DLD1 (cell line): ENCODE data around the gene TNFAIP8.

Experiments
- in situ Hi-C: cut with HindIII; loops from 2 replicates; pipeline ENCODE4 v1.10.0; 2017; ENCODE audit warnings: low sequenced_read_pairs

TNFAIP8 gene

GRCh38 chr5:119328753-119329602, 26.8 kb upstream of the TNFAIP8 start:
- in situ Hi-C loops, result no loop called here

DNA sequence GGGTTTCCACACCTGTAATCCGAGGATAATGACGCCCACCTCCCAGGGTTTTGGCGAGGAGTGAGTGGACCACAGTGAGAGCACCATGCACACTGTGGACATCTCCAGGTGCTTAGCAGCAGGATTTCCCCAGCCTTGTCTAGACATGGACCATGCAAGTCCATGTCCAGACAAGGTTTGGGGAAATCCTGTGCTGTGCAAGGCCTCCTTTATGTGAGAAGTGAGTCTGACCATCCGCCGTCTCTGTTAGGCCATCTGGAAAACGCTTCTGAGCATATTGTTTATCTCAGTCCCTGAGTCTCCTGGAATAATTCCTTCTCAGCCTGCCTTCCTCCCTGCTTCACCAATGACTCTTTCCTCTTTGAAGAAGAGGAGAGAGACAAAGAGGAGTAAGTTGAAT, 26.2 kb upstream of the TNFAIP8 start:
- in situ Hi-C loops, result no loop called here

GRCh38 chr5:119330367-119331183, 25.2 kb upstream of the TNFAIP8 start:
- in situ Hi-C loops, result no loop called here

- in situ Hi-C loops, result no loop called here
Observed at GRCh38 chr5:119331566-119332095, 24.2 kb upstream of the TNFAIP8 start.

GRCh38 chr5:119332208-119332607, 23.6 kb upstream of the TNFAIP8 start:
- in situ Hi-C loops, result no loop called here

DNA sequence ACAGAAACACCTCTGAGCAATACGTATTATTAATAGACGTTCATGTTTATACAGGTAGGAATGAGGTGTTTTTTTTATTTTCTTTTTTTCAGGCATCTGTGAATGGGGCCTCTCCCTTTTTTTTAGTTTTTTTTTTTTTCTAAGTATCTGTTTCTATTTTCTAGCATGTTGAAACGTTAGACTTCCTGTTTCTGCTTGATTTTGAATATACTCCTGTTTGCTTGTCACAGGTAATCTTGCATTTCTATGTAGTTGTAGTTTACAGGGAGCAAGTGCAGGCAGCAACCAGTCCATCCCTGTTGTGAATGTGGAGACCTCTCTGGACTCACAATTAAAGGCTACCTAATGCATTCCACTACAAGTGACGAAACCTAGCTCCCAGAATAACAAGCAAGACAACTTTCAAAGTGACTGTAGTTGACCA, 22.8 kb upstream of the TNFAIP8 start:
- in situ Hi-C loops, result no loop called here

- in situ Hi-C loops, result no loop called here
Observed at GRCh38 chr5:119333421-119333851, 22.4 kb upstream of the TNFAIP8 start.

- in situ Hi-C loops, result no loop called here
Observed at GRCh38 chr5:119335261-119335677, 20.6 kb upstream of the TNFAIP8 start.

DNA sequence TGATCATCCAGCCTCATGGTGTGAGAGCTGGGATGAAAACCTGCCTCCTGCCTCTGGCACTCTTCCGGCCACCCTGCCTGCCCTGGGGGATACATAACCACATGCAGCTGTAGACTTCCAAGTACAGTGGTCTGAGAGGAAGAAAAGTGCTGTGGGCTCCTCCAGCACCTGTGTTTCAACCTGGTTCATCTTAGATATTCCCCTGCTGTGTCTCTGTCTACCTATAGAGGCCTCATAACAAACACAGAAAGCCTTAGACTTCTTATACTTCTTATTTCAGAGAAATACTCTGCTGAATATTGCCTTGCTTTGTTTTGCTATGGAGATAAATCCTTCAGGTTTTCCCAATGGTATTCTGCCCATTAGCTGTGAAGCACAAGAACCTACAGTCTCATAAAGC, 19.6 kb upstream of the TNFAIP8 start:
- in situ Hi-C loops, result no loop called here

DNA sequence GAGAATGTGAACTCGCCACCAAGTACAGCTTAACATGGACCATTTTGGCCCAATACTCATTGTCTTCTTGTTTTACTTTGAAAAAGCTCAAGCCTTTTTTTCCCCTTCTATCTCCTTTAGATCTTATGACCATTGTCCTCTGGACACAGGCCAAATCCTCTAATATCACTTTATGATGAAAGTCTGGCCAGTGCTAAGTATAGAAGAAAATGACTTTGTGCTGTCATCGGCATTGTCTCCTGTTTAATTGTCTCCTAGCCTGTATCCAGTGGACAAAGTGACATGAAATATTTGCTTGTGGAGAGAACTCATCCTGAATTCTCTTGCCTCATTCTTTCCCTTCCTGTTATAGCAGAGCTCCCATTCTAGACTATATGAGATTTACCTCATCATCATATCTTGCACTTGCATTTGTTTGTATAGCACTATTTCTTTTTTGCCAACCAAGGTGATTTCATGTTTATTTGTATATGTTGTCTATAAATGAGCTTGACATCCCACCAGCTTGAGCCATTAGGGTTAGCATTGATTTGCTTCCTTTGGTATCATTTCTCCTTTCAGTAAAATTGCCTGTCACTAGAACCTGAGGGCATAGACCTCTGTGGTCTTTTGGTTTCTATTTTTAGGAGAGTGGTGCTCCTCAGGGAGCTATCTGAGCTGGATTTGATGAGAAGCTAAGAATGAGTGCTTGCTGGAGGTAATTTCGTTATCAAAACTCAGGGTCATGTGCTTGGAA, 18.8 kb upstream of the TNFAIP8 start:
- in situ Hi-C loops, result no loop called here

DNA sequence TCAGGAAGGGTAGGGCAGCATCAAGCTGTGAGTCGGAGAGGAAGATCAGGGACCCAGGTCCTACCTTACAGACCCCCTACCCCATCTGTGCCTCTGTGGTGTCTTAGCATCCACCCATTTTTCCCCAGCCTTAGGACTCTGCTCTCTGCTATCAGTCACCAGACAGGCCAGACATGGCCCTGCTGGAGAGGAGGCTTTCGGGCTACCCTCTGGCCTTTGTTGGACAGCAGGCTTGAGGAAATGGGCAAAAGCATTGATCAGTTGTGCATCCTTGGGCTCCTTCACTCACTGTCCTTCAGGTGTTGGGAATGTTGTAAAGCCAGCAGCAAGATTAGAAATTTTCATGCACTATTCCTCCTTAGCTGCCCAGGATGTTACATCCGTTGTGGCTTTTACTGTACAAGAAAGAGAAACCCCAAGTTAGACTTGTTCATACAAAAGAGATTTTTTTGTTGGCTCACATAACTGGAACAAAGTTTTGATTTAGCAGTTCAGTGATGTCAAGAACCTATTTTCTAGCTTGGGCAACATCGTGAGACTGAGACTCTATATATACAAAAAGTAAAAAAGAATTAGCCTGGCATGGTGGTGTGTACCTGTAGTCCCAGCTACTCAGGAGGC, 17.4 kb upstream of the TNFAIP8 start:
- in situ Hi-C loops, result no loop called here

- in situ Hi-C loops, result no loop called here
Observed at GRCh38 chr5:119339344-119339743, 16.5 kb upstream of the TNFAIP8 start.

- in situ Hi-C loops, result no loop called here
Observed at GRCh38 chr5:119339965-119340364, 15.9 kb upstream of the TNFAIP8 start.

GRCh38 chr5:119340597-119341218, 15.1 kb upstream of the TNFAIP8 start:
- in situ Hi-C loops, result no loop called here

GRCh38 chr5:119341452-119342349, 14.1 kb upstream of the TNFAIP8 start:
- in situ Hi-C loops, result no loop called here

DNA sequence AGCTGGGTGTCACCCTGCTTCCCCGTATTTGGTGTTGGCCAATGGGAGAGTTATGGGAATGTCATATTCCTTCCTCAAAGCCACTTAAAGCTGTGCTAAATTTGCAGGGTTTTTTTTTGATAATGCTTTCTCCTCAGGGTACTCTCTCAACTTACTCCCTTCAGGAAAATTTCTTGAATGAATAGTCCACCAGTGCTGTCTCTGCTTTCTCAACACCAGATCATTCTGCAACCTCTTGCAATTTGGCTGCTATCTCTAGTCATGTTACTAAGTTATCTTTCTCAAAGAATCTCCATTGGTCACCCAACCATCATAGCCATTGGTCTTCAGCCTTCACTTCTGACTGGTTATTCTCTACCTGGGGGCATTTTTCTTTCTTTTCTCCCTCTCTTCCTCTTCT, 13.4 kb upstream of the TNFAIP8 start:
- in situ Hi-C loops, result no loop called here

GRCh38 chr5:119343052-119343451, 12.8 kb upstream of the TNFAIP8 start:
- in situ Hi-C loops, result no loop called here

- in situ Hi-C loops, result no loop called here
Observed at GRCh38 chr5:119343766-119344165, 12.1 kb upstream of the TNFAIP8 start.

DNA sequence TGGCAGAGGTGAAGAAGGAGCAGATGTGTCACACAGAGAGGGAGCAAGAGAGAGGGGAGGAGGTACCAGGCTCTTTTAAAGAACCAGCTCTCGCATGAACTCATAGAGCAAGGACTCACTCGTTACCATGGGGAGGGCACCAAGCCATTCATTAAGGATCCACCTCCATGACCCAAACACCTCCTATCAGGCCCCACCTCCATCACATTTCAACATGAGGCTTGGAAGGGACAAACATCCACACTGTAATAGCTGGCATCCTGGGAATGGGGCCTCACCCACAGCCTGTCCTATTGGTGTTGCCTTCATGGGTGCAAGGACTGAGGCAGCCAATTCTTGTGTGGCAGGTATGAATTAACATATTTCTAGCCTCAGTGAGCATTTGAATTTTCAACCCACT, 11.6 kb upstream of the TNFAIP8 start:
- in situ Hi-C loops, result no loop called here
